Measurements from ENCODE around the gene KCTD4. TPM values are rescaled to one million over a fixed set of nuclear protein-coding genes. Genes with fewer than 3 reads are reported as not detected.

Gene KCTD4
- total RNA-seq (2022; extraction: Qiagen RNA extraction; ENCODE audit: low read depth), result not detected in 5 replicates

DNA sequence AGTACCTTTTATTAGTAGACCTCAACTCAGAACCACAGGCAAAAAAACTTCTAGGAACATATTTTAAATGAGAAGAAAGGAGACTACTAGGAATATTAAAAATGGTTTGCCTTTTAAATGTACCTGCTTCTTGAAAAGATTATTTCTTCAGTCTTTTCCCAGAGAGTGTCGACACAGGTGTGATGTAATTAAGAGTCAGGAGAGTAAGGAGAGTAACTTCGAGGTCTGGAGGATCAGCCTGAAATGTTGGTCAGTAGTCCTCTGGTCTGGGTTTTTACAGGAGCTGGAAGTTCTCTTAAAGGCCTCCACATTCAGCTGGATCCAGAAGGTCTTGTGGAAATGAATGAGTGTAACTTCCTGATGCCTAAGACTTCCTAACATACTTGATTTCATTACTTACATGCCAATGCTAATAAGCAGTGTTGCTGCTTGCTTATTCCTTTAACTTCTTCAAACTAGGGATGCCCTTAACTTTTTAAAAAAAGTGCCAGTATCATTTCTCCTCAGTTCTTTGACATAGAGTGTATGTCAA is at the start of gene KCTD4:
Gene KCTD4 (minus strand): TSS at position 345 of the 532 bp plus-strand sequence. CDS start 6,478 bp downstream, outside the sequence.

Other genes starting within 250 kb of the KCTD4 start
- 6.4 to 6.7 TPM (median 6.6 TPM) in 5 replicates for gene NUFIP1, start 211.6 kb downstream of the KCTD4 start, total RNA-seq (2022; extraction: Qiagen RNA extraction; ENCODE audit: low read depth)
- gene GPALPP1, start 211.5 kb downstream of the KCTD4 start, total RNA-seq (2022; extraction: Qiagen RNA extraction; ENCODE audit: low read depth), result 8.7 to 12.2 TPM (median 11.0 TPM) in 5 replicates
- gene GTF2F2, start 80.5 kb downstream of the KCTD4 start, total RNA-seq (2022; extraction: Qiagen RNA extraction; ENCODE audit: low read depth), result 19.9 to 22.8 TPM (median 20.9 TPM) in 5 replicates
- gene TPT1, start 140.1 kb upstream of the KCTD4 start, total RNA-seq (2022; extraction: Qiagen RNA extraction; ENCODE audit: low read depth), result 1,788 to 2,562 TPM (median 2,258 TPM) in 5 replicates
- 7.4 to 10.3 TPM (median 8.9 TPM) in 5 replicates for gene SLC25A30, start 217.3 kb upstream of the KCTD4 start, total RNA-seq (2022; extraction: Qiagen RNA extraction; ENCODE audit: low read depth)

Measured in A549 treated with DMSO at 1 μM for 4 hours (cell line).